Hepatocyte (in vitro differentiated cells): ENCODE data around the gene RBM15.

ENCODE experiments used
- CTCF ChIP-seq: fragments of 200-600 bp; sonication (generic); IDR thresholded peaks from 2 replicates; pipeline ENCODE4 v1.5.1; 2016; ENCODE audit warnings: antibody characterized with exemption, mild to moderate bottlenecking; ENCODE audit not compliant: poor library complexity
- EZH2 ChIP-seq: fragments of 200-600 bp; sonication (generic); IDR thresholded peaks from 2 replicates; pipeline ENCODE4 v1.6.1; 2016; ENCODE audit warnings: antibody characterized with exemption, mild to moderate bottlenecking, borderline replicate concordance
- EZH2phosphoT487 ChIP-seq: fragments of 200-600 bp; sonication (generic); IDR thresholded peaks from one replicate; pipeline ENCODE4 v1.6.1; 2018; ENCODE audit warnings: antibody characterized with exemption, mild to moderate bottlenecking, low read depth, moderate library complexity; ENCODE audit not compliant: unreplicated experiment, severe bottlenecking

GRCh38 chr1:110308247-110308646, 30.9 kb upstream of the RBM15 start:
- TF ChIP-seq CTCF (no peak), EZH2 (no peak), EZH2phosphoT487 (no peak)
